Placental pericyte (primary cell): ENCODE results near the gene ANKRD33. TPM values are rescaled to one million over a fixed set of nuclear protein-coding genes. Genes with fewer than 3 reads are reported as not detected.

Source experiments
- total RNA-seq: library from RNA; depleted of rRNA; stranded (reverse); fragments of >200 nt; gene quantifications from 2 replicates; pipeline ENCODE4 v1.2.3, GENCODE V29; 2012

The ANKRD33 gene, protein sequence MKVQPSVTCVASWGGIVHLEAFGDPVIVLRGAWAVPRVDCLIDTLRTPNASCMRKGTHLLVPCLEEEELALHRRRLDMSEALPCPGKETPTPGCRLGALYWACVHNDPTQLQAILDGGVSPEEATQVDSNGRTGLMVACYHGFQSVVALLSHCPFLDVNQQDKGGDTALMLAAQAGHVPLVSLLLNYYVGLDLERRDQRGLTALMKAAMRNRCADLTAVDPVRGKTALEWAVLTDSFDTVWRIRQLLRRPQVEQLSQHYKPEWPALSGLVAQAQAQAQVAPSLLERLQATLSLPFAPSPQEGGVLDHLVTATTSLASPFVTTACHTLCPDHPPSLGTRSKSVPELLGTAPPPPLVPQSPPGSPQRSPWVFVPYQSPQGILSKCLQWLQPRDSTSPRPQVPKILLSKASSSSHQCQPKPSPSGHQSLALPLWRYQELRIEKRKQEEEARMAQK
- not detected in 2 replicates for total RNA-seq

DNA sequence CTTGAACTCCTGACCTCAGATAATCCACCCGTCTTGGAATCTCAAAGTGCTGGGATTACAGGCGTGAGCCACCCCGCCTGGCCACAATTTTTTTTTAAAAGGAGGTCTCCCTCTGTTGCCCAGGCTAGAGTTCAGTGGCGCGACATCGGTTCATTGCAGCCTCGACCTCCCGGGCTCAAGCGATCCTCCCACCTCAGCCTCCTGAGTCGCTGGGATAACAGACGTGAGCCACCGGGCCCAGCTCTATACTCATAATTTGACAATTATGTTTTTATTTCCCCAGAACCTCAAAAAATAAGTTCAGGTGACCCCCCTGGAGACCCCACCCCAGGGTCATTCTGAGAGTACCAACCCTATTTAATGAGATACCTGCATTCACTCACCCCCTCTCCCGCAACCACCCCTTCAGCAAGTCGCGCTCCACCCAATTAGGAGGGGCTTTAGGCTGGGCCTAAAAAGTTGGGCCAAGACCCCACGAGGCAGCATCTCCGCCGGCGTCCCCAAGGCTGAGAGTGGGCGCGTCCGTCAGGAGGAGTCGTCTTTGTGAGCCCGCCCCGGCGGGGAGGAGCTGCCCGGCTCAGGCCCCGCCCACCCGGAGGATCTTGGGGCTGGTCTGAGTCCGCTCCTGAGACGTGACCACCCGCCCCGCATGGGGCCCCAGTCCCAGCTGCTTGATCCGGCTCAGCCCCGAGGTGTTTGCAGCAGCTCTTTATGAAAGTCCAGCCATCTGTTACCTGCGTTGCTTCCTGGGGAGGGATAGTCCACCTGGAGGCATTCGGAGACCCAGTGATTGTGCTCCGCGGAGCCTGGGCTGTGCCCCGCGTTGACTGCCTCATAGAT is at the start of gene ANKRD33:
Gene ANKRD33 (plus strand): TSS at position 628 of the 840 bp plus-strand sequence. CDS start 84 bp downstream, at position 712.

DNA sequence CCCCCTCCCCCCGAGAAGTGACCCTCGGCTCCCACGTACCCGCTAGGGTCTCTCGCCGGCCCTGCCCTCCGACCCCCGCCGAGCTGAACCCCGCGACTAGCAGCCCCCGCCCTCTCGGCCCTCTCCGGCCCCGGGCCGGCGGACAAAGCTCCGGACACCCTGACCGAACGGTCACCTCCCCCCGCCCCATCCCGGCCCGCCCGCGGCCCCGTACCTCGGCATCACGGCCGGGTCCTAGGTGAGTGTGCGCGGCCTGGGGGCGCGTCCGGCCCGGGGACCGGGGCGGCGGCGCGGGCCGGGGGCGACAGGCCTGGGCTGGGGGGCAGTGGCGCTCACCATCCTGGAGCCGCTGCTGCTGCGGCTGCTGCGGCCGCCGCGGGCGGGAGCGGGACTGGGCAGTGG is 39.6 kb upstream of the ANKRD33 start, which contains the start of gene FIGNL2:
Gene FIGNL2 (minus strand): TSS at position 393 of the 402 bp plus-strand sequence. CDS start 26,305 bp downstream, outside the sequence.

DNA sequence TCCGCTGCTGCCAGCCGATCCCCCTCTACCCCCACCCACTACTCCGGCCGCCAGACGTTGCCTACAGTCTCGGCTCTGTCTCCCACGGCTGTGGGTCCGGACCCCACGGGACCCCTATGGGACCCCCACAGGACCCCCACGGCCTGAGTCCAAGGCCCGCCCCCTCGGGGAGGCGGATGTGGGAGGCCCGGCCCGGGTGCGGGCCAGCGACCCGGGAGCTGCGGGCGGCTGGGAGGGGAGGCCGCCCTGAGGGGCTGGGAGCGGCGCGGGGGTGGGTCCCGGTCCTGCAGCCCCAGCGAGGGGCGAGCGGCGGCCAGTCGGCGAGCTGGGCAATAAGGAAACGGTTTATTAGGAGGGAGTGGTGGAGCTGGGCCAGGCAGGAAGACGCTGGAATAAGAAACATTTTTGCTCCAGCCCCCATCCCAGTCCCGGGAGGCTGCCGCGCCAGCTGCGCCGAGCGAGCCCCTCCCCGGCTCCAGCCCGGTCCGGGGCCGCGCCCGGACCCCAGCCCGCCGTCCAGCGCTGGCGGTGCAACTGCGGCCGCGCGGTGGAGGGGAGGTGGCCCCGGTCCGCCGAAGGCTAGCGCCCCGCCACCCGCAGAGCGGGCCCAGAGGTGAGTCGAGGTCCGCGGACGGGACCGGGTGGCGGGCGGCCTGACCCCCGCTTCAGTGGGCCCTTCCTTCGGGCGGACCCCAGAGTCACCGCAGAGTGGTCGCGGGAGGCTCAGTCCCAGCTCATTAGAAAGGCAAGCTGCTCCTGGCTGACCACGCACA is 19.4 kb downstream of the ANKRD33 start, which contains the start of gene ACVRL1:
Gene ACVRL1 (plus strand): TSS at position 422 of the 773 bp plus-strand sequence. CDS start 4,971 bp downstream, outside the sequence.

Other genes starting within 250 kb of the ANKRD33 start
- 0.22 and 0.29 TPM in 2 replicates for gene FIGNL2, start 39.4 kb upstream of the ANKRD33 start, total RNA-seq
- gene ACVRL1, start 19.4 kb downstream of the ANKRD33 start, total RNA-seq: 2.2 and 24.1 TPM in 2 replicates
- gene ACVR1B, start 63.6 kb downstream of the ANKRD33 start, total RNA-seq: 13.6 and 20.1 TPM in 2 replicates
- gene TAMALIN, start 118.8 kb downstream of the ANKRD33 start, total RNA-seq: 1.9 and 5.0 TPM in 2 replicates
- gene NR4A1, start 163.3 kb downstream of the ANKRD33 start, total RNA-seq: 4.2 and 9.6 TPM in 2 replicates
- gene ATG101, start 181.9 kb downstream of the ANKRD33 start, total RNA-seq: 86.0 and 132 TPM in 2 replicates
- gene SMIM41, start 191.6 kb downstream of the ANKRD33 start, total RNA-seq: 1.0 and 1.1 TPM in 2 replicates